Measurements from ENCODE around the gene CFAP410.

CFAP410 gene

DNA sequence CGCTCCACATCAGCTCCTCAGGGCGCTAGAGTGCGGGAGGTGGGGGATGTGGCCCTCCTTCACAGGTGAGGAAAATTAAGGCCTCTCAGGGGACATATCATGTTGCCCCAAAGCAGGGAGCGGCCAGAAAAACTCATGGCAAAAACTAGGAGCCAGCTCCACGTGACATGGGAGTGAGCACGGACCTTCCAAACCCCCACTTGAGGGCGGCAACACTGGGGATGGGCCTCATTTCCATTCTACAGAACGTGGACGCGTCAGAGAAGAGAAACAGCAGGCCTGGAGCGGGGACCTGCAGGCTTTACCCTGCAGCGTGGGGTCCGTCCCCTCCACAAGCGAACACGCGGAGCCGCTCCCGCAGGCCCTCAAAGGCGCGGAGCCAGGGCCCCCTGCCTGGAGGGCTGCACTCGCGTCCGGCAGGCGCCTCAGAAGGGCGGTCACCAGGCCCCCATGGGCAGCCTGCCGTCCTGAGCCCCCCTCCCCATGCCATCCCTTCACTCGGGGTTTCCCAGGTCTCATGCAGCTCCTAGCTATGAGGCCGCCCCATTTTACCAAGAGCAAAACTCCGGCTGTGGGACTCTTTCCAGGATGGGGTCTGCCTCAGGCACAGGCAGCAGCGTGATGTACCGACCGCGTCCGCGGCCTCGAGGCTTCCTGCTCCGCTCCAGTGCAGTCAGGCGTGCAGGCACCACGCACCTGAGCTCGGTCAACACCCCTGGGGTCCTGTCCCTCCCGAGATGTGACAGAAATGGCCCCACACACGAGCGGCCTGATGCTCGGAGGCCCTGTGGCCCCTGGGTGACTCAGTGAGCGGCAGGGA lies 5.5 kb downstream of the CFAP410 start:
- no peak overlapping the region for H3K9ac ChIP-seq (ENCODE audit: low read depth, low read length)
- no peak overlapping the region for H3K27ac ChIP-seq (ENCODE audit: low read depth, low read length)
- no peaks in the 10 kb centered on the region for H3K4me1 ChIP-seq (ENCODE audit: insufficient read depth, low read length)
- no peaks in the 10 kb centered on the region for H3K9me3 ChIP-seq (ENCODE audit: insufficient read depth, low read depth, low read length)
- H3K4me3 ChIP-seq (ENCODE audit: low read length), result no peak overlapping the region
- H3K36me3 ChIP-seq (ENCODE audit: insufficient read depth, low read length), result peaks cover 10% of the 10 kb centered on the region; the same call in 1 of the 2 replicates
- WGBS, result 89% methylated on average over 45 of the region's 45 CpGs
- no peaks in the 10 kb centered on the region for H3K27me3 ChIP-seq (ENCODE audit: insufficient read depth, low read length)

DNA sequence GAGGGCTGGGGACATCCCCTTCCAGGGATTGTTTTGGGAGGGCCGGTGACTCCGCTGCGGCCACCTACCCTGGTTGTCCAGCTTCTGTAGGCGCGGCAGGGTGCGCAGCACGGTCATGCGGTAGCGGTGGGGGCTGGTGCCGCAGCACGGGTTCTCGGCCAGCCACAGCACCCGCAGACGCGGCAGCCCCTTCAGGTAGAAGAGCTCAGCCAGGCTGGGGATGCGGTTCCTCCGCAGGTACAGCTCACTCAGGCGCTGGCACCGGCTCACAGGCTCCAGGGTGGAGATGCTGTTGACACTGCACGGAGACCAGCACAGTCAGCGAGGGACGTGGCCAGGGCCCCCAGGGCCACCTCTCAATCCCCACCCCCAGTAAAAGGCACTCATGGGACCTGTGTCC lies 6.2 kb downstream of the CFAP410 start:
- H3K4me1 ChIP-seq (ENCODE audit: insufficient read depth, low read length), result no peaks in the 10 kb centered on the region

DNA sequence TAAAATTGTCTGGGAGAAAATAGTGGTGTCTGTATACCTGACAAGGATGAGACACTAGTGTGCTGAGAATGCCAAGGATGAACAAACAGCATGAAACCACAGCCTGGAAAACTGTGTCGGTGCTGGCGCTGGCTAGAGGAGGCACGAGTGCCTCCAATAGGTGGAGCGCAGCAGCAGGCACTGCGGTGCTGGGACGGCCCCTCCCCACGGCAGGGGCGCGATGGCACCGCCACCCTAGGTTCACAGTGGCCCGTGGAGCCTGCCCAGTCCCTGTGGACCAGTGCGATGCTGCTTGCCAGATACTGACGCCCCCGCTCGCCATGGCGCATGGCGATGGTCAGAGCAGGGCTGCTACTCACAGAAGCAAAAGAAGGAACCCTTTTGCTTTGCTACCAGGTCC lies 6.8 kb downstream of the CFAP410 start:
- Histone ChIP-seq H3K27ac (ENCODE audit: low read depth, low read length) (no peak overlapping the region), H3K36me3 (ENCODE audit: insufficient read depth, low read length) (peaks cover 13% of the 10 kb centered on the region; the same call in 1 of the 2 replicates), H3K9ac (ENCODE audit: low read depth, low read length) (no peak overlapping the region), H3K27me3 (ENCODE audit: insufficient read depth, low read length) (no peaks in the 10 kb centered on the region), H3K9me3 (ENCODE audit: insufficient read depth, low read depth, low read length) (no peaks in the 10 kb centered on the region), H3K4me1 (ENCODE audit: insufficient read depth, low read length) (no peaks in the 10 kb centered on the region), H3K4me3 (ENCODE audit: low read length) (no peak overlapping the region)
- 93% methylated on average over 17 of the region's 17 CpGs for WGBS

More for the DNA sequence above, 6.2 kb downstream of the CFAP410 start:
- 95% methylated on average over 22 of the region's 22 CpGs for WGBS
- Histone ChIP-seq H3K9ac (ENCODE audit: low read depth, low read length) (no peak overlapping the region), H3K4me3 (ENCODE audit: low read length) (no peak overlapping the region), H3K9me3 (ENCODE audit: insufficient read depth, low read depth, low read length) (no peaks in the 10 kb centered on the region), H3K27me3 (ENCODE audit: insufficient read depth, low read length) (no peaks in the 10 kb centered on the region), H3K27ac (ENCODE audit: low read depth, low read length) (no peak overlapping the region), H3K36me3 (ENCODE audit: insufficient read depth, low read length) (peaks cover 10% of the 10 kb centered on the region; the same call in 1 of the 2 replicates)

GRCh38 chr21:44331650-44332307 lies 7.4 kb downstream of the CFAP410 start:
- Histone ChIP-seq H3K4me3 (ENCODE audit: low read length) (no peak overlapping the region), H3K27me3 (ENCODE audit: insufficient read depth, low read length) (no peaks in the 10 kb centered on the region), H3K36me3 (ENCODE audit: insufficient read depth, low read length) (peaks cover 10% of the 10 kb centered on the region), H3K9me3 (ENCODE audit: insufficient read depth, low read depth, low read length) (no peaks in the 10 kb centered on the region), H3K9ac (ENCODE audit: low read depth, low read length) (no peak overlapping the region), H3K4me1 (ENCODE audit: insufficient read depth, low read length) (no peaks in the 10 kb centered on the region), H3K27ac (ENCODE audit: low read depth, low read length) (no peak overlapping the region)
- WGBS, result 89% methylated on average over 20 of the region's 20 CpGs

DNA sequence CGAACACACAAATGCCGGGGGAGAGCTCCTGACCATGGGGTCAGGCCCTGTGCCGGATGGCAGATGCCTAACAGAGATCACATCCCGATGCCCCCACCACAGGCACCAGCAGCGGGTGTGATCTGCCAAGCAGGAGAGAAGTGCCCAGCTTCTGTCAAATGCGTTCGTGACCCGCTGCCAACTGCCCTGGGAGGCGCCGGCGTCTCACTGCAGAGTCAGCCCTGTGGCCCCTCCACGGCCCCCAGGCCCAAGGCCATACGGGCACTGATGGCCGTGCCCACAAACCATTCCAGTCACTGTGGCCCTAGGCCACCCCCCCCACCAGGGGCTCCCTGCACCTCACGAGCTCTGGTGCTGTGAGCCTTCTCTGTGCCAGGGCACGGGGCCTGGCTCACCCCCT lies 8.0 kb downstream of the CFAP410 start:
- no peak overlapping the region for H3K27ac ChIP-seq (ENCODE audit: low read depth, low read length)

DNA sequence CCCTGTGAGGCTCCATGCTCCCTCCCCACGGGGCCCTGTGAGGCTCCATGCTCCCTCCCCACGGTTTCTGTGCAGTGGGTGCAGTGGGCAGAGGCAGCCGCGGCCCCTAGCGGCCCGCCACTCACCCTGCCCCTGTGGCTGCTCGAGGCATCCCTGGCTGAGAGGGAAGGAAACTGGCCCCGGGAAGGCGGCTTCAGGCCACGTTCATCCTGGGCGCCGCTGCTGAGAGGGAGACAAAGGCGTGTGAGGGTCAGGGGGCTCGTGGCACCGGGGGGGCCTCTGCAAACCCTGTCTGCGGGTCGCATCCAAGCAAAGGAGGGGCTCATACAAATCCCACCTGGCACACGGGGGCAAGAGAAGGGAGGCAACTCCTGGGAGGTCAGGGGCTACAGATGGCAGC lies 8.5 kb downstream of the CFAP410 start:
- WGBS, result 92% methylated on average over 18 of the region's 18 CpGs

More for the DNA sequence above, 8.0 kb downstream of the CFAP410 start:
- Histone ChIP-seq H3K36me3 (ENCODE audit: insufficient read depth, low read length) (peaks cover 9% of the 10 kb centered on the region), H3K4me3 (ENCODE audit: low read length) (no peak overlapping the region), H3K9me3 (ENCODE audit: insufficient read depth, low read depth, low read length) (no peaks in the 10 kb centered on the region), H3K4me1 (ENCODE audit: insufficient read depth, low read length) (no peaks in the 10 kb centered on the region), H3K9ac (ENCODE audit: low read depth, low read length) (no peak overlapping the region), H3K27me3 (ENCODE audit: insufficient read depth, low read length) (no peaks in the 10 kb centered on the region)
- 92% methylated on average over 16 of the region's 16 CpGs for WGBS

GRCh38 chr21:44329971-44330681 lies 9.1 kb downstream of the CFAP410 start:
- no peak overlapping the region for H3K9ac ChIP-seq (ENCODE audit: low read depth, low read length)
- no peak overlapping the region for H3K4me3 ChIP-seq (ENCODE audit: low read length)
- WGBS, result 91% methylated on average over 44 of the region's 44 CpGs
- peaks cover 12% of the 10 kb centered on the region for H3K36me3 ChIP-seq (ENCODE audit: insufficient read depth, low read length)
- H3K27ac ChIP-seq (ENCODE audit: low read depth, low read length), result no peak overlapping the region
- H3K27me3 ChIP-seq (ENCODE audit: insufficient read depth, low read length), result no peaks in the 10 kb centered on the region
- no peaks in the 10 kb centered on the region for H3K4me1 ChIP-seq (ENCODE audit: insufficient read depth, low read length)
- H3K9me3 ChIP-seq (ENCODE audit: insufficient read depth, low read depth, low read length), result no peaks in the 10 kb centered on the region

More for the DNA sequence above, 8.5 kb downstream of the CFAP410 start:
- Histone ChIP-seq H3K4me3 (ENCODE audit: low read length) (no peak overlapping the region), H3K27me3 (ENCODE audit: insufficient read depth, low read length) (no peaks in the 10 kb centered on the region), H3K36me3 (ENCODE audit: insufficient read depth, low read length) (peaks cover 11% of the 10 kb centered on the region; the same call in 1 of the 2 replicates), H3K27ac (ENCODE audit: low read depth, low read length) (no peak overlapping the region), H3K9ac (ENCODE audit: low read depth, low read length) (no peak overlapping the region), H3K9me3 (ENCODE audit: insufficient read depth, low read depth, low read length) (no peaks in the 10 kb centered on the region), H3K4me1 (ENCODE audit: insufficient read depth, low read length) (no peaks in the 10 kb centered on the region)

DNA sequence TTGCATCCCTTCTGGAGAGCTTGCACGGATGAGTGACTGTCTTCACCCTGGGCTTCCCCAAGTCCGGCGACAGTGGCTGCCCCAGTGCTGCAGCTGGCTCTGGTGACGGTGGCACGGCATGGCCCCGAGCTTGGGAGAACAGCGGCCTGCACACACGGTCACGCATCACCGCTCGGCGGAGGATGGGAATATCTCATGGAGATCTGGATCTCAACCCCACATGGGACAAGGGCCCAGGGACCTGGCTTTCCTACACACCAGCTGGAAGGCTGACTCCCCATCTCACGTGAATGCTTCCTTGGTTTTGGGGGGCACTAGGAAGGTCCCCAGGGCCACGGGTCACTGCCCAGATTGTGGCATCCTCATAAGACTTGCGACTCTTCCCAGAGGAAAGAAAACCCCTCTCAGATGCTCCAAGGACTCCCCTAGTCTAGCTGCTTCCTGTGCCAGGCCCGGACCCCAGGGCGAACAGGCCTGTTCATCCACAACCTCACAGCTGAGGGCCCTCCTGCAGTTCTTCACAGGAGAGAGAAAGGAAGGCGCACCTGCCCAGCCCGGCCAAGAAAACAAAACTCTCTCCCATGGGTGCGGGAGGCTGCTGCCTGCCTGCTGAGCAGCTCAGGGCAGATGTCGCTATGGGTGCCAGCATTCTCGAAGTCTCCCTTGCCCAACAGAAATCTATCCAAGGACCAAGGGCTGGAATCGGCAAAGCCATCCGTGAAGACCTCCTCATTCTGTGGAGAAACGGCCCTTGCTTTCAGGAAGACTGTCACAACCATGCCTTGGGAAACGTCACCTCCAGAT lies 9.9 kb downstream of the CFAP410 start:
- Histone ChIP-seq H3K4me1 (ENCODE audit: insufficient read depth, low read length) (no peaks in the 10 kb centered on the region), H3K27me3 (ENCODE audit: insufficient read depth, low read length) (no peaks in the 10 kb centered on the region), H3K9me3 (ENCODE audit: insufficient read depth, low read depth, low read length) (no peaks in the 10 kb centered on the region), H3K9ac (ENCODE audit: low read depth, low read length) (no peak overlapping the region), H3K4me3 (ENCODE audit: low read length) (no peak overlapping the region), H3K27ac (ENCODE audit: low read depth, low read length) (no peak overlapping the region), H3K36me3 (ENCODE audit: insufficient read depth, low read length) (peaks cover 20% of the 10 kb centered on the region)
- WGBS, result 94% methylated on average over 26 of the region's 26 CpGs

GRCh38 chr21:44328242-44328895 lies 10.8 kb downstream of the CFAP410 start:
- Histone ChIP-seq H3K4me3 (ENCODE audit: low read length) (no peak overlapping the region), H3K4me1 (ENCODE audit: insufficient read depth, low read length) (no peaks in the 10 kb centered on the region)
- 94% methylated on average over 25 of the region's 25 CpGs for WGBS

DNA sequence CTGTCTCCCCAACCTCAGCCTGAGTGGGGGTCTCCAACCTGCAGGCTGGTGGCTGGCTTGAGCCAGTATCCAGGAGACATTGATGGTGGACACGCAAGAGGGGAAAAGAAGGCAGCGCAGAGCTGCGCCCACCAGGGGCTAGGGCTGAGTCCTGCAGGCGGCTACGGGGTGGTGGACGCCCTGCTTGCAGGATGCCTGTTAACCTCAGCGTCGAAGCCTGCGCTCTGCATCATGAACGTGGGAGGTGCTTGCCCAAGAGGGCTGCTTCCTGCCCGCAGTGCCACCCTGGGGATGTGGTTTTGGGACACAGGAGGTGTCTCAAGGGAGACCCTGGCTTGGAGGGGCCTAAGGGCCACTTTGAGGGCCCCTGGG lies 11.6 kb downstream of the CFAP410 start:
- Histone ChIP-seq H3K27me3 (ENCODE audit: insufficient read depth, low read length) (no peaks in the 10 kb centered on the region), H3K27ac (ENCODE audit: low read depth, low read length) (no peak overlapping the region), H3K4me1 (ENCODE audit: insufficient read depth, low read length) (no peaks in the 10 kb centered on the region), H3K9me3 (ENCODE audit: insufficient read depth, low read depth, low read length) (no peaks in the 10 kb centered on the region), H3K4me3 (ENCODE audit: low read length) (no peak overlapping the region), H3K9ac (ENCODE audit: low read depth, low read length) (no peak overlapping the region), H3K36me3 (ENCODE audit: insufficient read depth, low read length) (peaks cover 30% of the 10 kb centered on the region)
- 94% methylated on average over 11 of the region's 11 CpGs for WGBS

More at GRCh38 chr21:44328242-44328895, 10.8 kb downstream of the CFAP410 start:
- Histone ChIP-seq H3K27ac (ENCODE audit: low read depth, low read length) (no peak overlapping the region), H3K36me3 (ENCODE audit: insufficient read depth, low read length) (peaks cover 29% of the 10 kb centered on the region), H3K27me3 (ENCODE audit: insufficient read depth, low read length) (no peaks in the 10 kb centered on the region), H3K9ac (ENCODE audit: low read depth, low read length) (no peak overlapping the region), H3K9me3 (ENCODE audit: insufficient read depth, low read depth, low read length) (no peaks in the 10 kb centered on the region)

Data from HUES64 (cell line).